ENCODE data around the gene LRRC8E. TPM values are rescaled to one million over a fixed set of nuclear protein-coding genes. Genes with fewer than 3 reads are reported as not detected.
A peak's percentile ranks its signal among the peaks of the same experiment; 100 is the strongest.

Gene LRRC8E
- total RNA-seq, 2 donors from 2014 or later = 1.5 to 2.1 TPM

DNA sequence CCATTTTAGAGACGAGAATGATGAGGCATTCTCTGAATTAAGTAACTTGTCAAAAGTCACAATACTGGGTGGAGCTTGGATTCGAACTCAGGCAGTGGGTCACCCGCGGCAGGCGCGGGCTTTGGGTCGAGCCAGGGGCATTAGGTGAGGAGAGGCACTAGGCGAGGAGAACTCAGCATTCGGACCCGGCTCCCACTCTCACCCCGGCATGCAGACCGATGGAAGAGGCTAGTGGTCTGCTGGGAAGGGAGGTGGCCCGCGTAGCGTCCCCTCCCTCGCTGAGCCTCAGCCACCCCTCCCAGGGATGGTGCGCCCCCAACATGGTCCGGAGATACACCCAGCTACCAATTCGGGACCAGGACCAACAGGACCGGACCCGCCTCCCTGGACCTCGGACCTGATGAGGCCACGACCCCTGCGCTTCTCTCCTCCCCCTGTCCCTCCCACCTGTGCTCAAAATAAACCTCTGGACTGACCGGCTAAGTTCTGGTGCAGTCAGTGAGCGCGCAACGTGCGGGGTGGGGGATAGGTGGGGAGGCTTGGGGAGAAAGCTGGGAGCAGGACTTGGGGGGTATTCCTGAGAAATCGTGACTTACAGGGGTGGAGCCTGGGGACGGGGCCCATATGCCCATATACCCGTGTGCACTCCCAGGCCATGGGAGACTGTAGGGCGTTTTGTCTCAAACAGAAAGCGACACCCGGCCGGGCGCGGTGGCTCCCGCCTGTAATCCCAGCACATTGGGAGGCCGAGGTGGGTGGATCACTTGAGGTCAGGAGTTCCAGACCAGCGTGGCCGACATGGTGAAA lies 30.5 kb downstream of the LRRC8E start:
- Histone ChIP-seq H3K36me3 (peaks cover 15% of the 10 kb centered on the region), H3K9me3 (no peaks in the 10 kb centered on the region), H3K27me3 (peaks cover 0 to 15% of the 10 kb centered on the region in 2 donors), H3K27ac (peak overlapping the region; percentile 94), H3K4me1 (peaks cover 0 to 50% of the 10 kb centered on the region in 2 donors), H3K4me3 (no peak overlapping the region)
- TF ChIP-seq, protein P1, sequence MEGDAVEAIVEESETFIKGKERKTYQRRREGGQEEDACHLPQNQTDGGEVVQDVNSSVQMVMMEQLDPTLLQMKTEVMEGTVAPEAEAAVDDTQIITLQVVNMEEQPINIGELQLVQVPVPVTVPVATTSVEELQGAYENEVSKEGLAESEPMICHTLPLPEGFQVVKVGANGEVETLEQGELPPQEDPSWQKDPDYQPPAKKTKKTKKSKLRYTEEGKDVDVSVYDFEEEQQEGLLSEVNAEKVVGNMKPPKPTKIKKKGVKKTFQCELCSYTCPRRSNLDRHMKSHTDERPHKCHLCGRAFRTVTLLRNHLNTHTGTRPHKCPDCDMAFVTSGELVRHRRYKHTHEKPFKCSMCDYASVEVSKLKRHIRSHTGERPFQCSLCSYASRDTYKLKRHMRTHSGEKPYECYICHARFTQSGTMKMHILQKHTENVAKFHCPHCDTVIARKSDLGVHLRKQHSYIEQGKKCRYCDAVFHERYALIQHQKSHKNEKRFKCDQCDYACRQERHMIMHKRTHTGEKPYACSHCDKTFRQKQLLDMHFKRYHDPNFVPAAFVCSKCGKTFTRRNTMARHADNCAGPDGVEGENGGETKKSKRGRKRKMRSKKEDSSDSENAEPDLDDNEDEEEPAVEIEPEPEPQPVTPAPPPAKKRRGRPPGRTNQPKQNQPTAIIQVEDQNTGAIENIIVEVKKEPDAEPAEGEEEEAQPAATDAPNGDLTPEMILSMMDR (IDR thresholded peaks at IDR 0.05) = no peak
- no peak for DNase-seq (ENCODE audit: low spot score)

DNA sequence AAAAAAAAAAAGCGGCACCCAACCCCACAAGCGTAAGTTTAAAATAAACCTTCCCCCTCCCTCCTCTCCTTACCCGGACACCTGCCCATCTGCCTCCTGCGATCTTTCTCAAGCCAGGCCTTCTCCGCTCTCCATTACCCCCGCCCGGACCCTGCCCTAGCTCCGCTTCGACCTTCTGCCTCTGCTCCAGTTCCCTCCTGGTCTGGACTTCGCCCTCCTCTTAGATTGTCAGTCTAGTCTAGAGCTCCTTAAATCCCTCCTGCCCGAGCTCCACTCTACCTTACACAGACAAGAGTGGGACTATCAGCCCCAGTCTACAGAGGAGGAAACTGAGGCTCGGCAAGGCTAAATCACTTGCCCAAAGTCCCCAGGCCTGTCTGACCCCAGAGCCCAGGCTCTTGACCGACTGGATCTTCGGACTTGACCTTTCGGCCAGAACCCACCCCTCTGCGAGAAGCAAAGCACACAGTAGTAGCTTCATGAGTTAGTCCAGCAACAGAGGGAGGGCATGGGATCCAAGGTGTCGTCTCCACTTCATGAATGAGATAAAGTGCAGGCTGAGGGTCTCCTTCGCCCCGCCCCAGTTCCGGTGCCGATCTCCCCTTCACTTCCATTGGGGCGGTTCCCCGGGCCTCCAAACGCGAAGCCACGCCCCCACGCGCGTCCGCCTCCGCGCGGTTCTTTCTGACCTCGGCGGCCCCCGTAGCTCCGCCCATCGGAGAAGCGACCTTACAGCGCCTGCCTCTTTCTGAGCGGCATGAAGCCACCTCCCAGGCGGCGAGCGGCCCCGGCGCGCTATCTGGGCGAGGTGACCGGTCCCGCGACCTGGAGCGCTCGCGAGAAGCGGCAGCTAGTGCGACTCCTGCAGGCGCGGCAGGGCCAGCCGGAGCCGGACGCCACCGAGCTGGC lies 31.6 kb downstream of the LRRC8E start, which contains the start of gene SNAPC2:
TSS of gene SNAPC2 (plus strand) at position 729 of the 909 bp plus-strand sequence. CDS start at position 758, 29 bp downstream.
- TF ChIP-seq, protein P1 (IDR thresholded peaks at IDR 0.05) = no peak
- DNase-seq (ENCODE audit: low spot score) = peak; percentile 96
- peaks cover 0 to 15% of the 10 kb centered on the region in 2 donors for H3K27me3 ChIP-seq
- no peaks in the 10 kb centered on the region for H3K9me3 ChIP-seq
- peak within 1 kb of the TSS; percentile 73 to 88 for H3K4me3 ChIP-seq
- H3K36me3 ChIP-seq = peaks cover 15% of the 10 kb centered on the region
- peaks cover 0 to 54% of the 10 kb centered on the region in 2 donors for H3K4me1 ChIP-seq
- H3K27ac ChIP-seq = peak within 1 kb of the TSS; percentile 94

DNA sequence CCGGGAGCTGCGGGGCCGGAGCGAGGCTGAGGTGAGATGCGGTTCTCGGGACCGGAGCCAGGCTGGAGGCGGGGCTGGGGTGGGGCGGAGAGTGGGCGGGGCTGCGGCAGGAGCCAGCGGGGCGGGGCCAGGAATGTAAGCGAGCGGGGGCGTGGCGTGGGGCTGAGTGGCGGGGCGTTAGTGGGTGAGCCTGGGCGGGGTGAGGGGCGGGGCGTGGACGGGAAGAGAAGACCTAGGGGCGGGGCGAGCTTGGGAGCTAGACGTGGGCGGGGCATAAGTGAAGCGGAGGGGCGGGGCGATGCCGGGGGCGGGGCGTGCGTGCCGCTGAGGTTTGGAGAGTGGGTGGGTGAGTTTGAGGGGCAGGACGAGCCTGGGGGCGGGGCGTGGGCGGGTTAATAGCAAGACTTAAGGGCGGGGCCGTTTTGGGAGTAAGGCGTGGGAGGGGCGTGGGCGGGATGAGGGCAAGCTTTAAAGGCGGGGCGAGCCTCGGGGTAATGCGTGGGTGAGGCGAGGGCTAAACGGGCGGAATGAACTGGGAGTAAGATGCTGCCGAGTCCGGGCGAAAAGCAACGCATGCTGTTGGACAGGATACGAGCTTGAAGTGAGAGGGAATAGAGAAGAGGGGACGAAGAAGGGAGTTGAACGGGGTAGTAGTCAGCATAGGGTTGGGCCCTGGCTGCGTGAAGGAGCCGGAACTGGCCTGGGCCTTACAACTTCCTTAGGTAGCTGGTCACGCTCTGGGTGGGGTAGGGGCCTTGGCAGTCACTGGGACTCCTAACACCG lies 32.4 kb downstream of the LRRC8E start:
- H3K4me1 ChIP-seq = peaks cover 0 to 63% of the 10 kb centered on the region in 2 donors
- no peaks in the 10 kb centered on the region for H3K9me3 ChIP-seq
- H3K4me3 ChIP-seq = peak overlapping the region; percentile 73 to 88
- TF ChIP-seq, protein P1 (IDR thresholded peaks at IDR 0.05) = no peak
- peaks cover 15% of the 10 kb centered on the region for H3K36me3 ChIP-seq
- peaks cover 0 to 15% of the 10 kb centered on the region in 2 donors for H3K27me3 ChIP-seq
- DNase-seq (ENCODE audit: low spot score) = peak; percentile 99
- H3K27ac ChIP-seq = peak overlapping the region; percentile 94

DNA sequence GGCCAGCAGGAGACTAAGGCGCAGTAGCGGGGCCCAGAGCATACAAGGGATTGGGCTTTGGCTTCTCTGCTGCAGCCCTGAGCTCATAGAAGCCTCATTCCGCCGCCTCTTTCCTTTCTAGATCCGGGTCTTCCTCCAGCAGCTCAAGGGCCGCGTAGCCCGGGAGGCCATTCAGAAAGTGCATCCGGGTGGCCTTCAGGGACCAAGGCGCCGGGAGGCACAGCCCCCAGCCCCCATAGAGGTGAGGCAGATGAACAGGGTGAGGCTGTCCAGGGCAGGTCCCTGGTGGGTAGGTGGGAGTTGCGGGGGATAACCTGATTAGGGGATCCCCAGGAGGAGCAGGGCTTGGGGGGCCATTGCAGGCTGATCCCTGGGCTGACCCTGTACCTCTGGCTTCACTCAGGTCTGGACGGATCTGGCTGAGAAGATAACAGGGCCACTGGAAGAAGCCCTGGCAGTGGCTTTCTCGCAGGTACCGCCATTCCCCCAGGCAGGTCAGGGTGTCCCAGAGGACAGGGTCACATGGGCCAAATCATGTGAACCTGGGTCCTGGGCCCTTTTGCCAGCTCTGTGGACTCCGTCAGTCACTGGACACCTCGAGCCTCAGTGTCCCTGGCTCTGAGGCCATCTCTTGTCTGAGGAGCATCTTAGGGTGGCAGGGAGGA lies 33.1 kb downstream of the LRRC8E start:
- Histone ChIP-seq H3K4me3 (peak overlapping the region; percentile 73 to 88), H3K27ac (peak overlapping the region; percentile 57 to 94), H3K36me3 (peaks cover 15% of the 10 kb centered on the region), H3K27me3 (peaks cover 0 to 9% of the 10 kb centered on the region in 2 donors), H3K4me1 (peaks cover 0 to 60% of the 10 kb centered on the region in 2 donors), H3K9me3 (no peaks in the 10 kb centered on the region)
- TF ChIP-seq, protein P1 (IDR thresholded peaks at IDR 0.05) = no peak
- DNase-seq (ENCODE audit: low spot score) = no peak

Measured in right atrium auricular region (tissue), 2 donors.